Lower lobe of right lung (tissue), 2 donors: ENCODE data around the gene PAK4. TPM values are rescaled to one million over a fixed set of nuclear protein-coding genes. Genes with fewer than 3 reads are reported as not detected.
"Not testable (repeated sequence)": the region's sequence is repeated elsewhere in the genome, so short reads cannot be mapped to it uniquely, and the experiment has no call there.

ENCODE experiments used
- ATAC-seq, 2 donors: fragments of 200-7000 bp; cut with Tn5 transposase; one replicate each; pipeline ENCODE4 v1.9.1; 2020 to 2022; ENCODE audit warnings: mild to moderate bottlenecking in 2 of 2, moderate library complexity in 2 of 2
- DNase-seq: peaks from one replicate; pipeline ENCODE4 v3.0.0-alpha.2; 2020
- H3K27ac ChIP-seq: fragments of 200-600 bp; one replicate; pipeline ENCODE4 v1.8.0; 2022
- H3K27me3 ChIP-seq: fragments of 200-600 bp; one replicate; pipeline ENCODE4 v1.8.0; 2022; ENCODE audit warnings: low read depth
- H3K36me3 ChIP-seq: fragments of 200-600 bp; one replicate; pipeline ENCODE4 v1.8.0; 2022; ENCODE audit warnings: mild to moderate bottlenecking
- H3K4me1 ChIP-seq: fragments of 200-600 bp; one replicate; pipeline ENCODE4 v1.8.0; 2022
- H3K4me3 ChIP-seq: fragments of 200-600 bp; one replicate; pipeline ENCODE4 v1.8.0; 2022; ENCODE audit warnings: mild to moderate bottlenecking
- H3K9me3 ChIP-seq: fragments of 200-600 bp; one replicate; pipeline ENCODE4 v1.8.0; 2022
- intact Hi-C: fragments of 100-400 bp; cut with DNase I; formaldehyde crosslinking; loops from one replicate; pipeline ENCODE4 v1.11.0; 2022
- total RNA-seq: library from RNA; stranded (reverse); fragmentation: NEBNext Ultra II Directional; extraction: Animal tissue kit (Norgen Biotek cat#: 25700); gene quantifications from one replicate; pipeline ENCODE4 v1.2.1, GENCODE V29; 2021
- TF ChIP-seq, protein P1 (sequence below): fragments of 200-600 bp; IDR thresholded peaks from one replicate; pipeline ENCODE4 v1.8.0; 2022; ENCODE audit warnings: antibody characterized with exemption, mild to moderate bottlenecking
- donor health status: DM: no; HTN: yes; CAD: no; lungs with severe emphysema.

Gene PAK4
- total RNA-seq, 1 donor from 2014 or later: 73.0 TPM

GRCh38 chr19:39112338-39112890 is 13.2 kb upstream of the PAK4 start:
- intact Hi-C loops: no loop called here
- Histone ChIP-seq H3K36me3 (no peaks in the 10 kb centered on the region), H3K4me1 (no peaks in the 10 kb centered on the region), H3K27me3 (peaks cover 12% of the 10 kb centered on the region), H3K4me3 (no peak overlapping the region), H3K9me3 (no peaks in the 10 kb centered on the region), H3K27ac (no peak overlapping the region)
- peak; percentile 45 for DNase-seq
- ATAC-seq: no peak
- TF ChIP-seq, protein P1, sequence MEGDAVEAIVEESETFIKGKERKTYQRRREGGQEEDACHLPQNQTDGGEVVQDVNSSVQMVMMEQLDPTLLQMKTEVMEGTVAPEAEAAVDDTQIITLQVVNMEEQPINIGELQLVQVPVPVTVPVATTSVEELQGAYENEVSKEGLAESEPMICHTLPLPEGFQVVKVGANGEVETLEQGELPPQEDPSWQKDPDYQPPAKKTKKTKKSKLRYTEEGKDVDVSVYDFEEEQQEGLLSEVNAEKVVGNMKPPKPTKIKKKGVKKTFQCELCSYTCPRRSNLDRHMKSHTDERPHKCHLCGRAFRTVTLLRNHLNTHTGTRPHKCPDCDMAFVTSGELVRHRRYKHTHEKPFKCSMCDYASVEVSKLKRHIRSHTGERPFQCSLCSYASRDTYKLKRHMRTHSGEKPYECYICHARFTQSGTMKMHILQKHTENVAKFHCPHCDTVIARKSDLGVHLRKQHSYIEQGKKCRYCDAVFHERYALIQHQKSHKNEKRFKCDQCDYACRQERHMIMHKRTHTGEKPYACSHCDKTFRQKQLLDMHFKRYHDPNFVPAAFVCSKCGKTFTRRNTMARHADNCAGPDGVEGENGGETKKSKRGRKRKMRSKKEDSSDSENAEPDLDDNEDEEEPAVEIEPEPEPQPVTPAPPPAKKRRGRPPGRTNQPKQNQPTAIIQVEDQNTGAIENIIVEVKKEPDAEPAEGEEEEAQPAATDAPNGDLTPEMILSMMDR: no peak

GRCh38 chr19:39113199-39113598 is 12.4 kb upstream of the PAK4 start:
- intact Hi-C loops: no loop called here
- TF ChIP-seq, protein P1: no peak
- Histone ChIP-seq H3K9me3 (no peaks in the 10 kb centered on the region), H3K27me3 (peaks cover 12% of the 10 kb centered on the region), H3K4me3 (no peak overlapping the region), H3K4me1 (no peaks in the 10 kb centered on the region), H3K36me3 (no peaks in the 10 kb centered on the region), H3K27ac (no peak overlapping the region)
- ATAC-seq (no peak), DNase-seq (no peak)

- Histone ChIP-seq H3K4me1 (no peaks in the 10 kb centered on the region), H3K9me3 (no peaks in the 10 kb centered on the region), H3K27ac (no peak overlapping the region), H3K36me3 (no peaks in the 10 kb centered on the region), H3K4me3 (no peak overlapping the region), H3K27me3 (peaks cover 12% of the 10 kb centered on the region)
- ATAC-seq: no peak
- TF ChIP-seq, protein P1: no peak
- DNase-seq: no peak
- intact Hi-C loops: no loop called here
Measured at GRCh38 chr19:39115105-39115847, 10.3 kb upstream of the PAK4 start.

DNA sequence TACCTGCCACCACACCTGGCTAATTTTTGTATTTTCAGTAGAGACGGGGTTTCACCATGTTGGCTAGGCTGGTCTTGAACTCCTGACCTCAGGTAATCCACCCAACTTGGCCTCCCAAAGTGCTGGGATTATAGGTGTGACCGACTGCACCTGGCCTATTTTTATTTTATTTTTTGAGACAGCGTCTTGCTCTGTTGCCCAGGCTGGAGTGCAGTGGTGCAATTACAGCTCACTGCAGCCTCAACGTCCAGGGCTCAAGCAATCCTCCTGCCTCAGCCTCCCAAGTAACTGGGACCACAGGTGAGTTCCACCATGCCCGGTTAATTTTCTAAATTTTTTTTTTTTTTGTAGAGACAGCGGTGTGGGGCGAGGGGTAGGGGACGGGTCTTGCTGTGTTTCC is 8.6 kb upstream of the PAK4 start:
- H3K4me1 ChIP-seq, DNase-seq, H3K27ac ChIP-seq, ATAC-seq, H3K9me3 ChIP-seq, intact Hi-C loops, H3K36me3 ChIP-seq, H3K27me3 ChIP-seq, H3K4me3 ChIP-seq: not testable (repeated sequence)

DNA sequence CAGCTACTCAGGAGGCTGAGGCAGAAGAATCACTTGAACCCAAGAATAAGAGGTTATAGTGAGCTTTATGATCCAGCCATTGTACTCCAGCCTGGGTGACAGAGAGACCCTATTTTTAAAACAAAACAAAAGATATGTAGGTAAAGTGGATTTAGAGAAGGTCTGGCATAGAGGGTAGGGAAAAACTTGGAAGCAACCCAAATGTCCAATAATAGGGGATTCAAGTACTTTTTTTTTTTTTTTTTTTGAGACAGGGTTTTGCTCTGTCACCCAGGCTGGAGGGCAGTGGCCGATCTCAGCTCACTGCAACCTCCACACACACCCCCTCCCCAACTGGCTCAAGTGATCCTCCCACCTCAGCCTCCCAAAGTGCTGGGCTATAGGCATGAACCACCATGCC is 5.8 kb upstream of the PAK4 start:
- TF ChIP-seq, protein P1: no peak
- peaks cover 17% of the 10 kb centered on the region for H3K4me1 ChIP-seq
- H3K27me3 ChIP-seq: no peaks in the 10 kb centered on the region
- H3K36me3 ChIP-seq: no peaks in the 10 kb centered on the region
- H3K27ac ChIP-seq: no peak overlapping the region
- H3K9me3 ChIP-seq: no peaks in the 10 kb centered on the region
- ATAC-seq (no peak), DNase-seq (no peak)
- intact Hi-C loops: loop anchor here (10.0 kb wide), 1 partner anchor 205 kb away; the partner anchor contains the start of gene LRFN1
- no peak overlapping the region for H3K4me3 ChIP-seq
